NCI-H1436 treated with DMSO at 0.1 percent for 48 hours (cell line): Measurements from ENCODE around the gene HIVEP1.

Source experiments
- DNase-seq: peaks from one replicate; lab custom pipeline; 2025; lab: John Stamatoyannopoulos, UW

Gene HIVEP1

GRCh38 chr6:12189150-12189549 lies 177.0 kb downstream of the HIVEP1 start:
- no peak for DNase-seq

- DNase-seq = no peak
Measured at GRCh38 chr6:12189661-12190060, 177.5 kb downstream of the HIVEP1 start.

- DNase-seq = no peak
Measured at GRCh38 chr6:12190252-12190651, 178.1 kb downstream of the HIVEP1 start.

- DNase-seq = no peak
Measured at GRCh38 chr6:12196326-12196936, 184.3 kb downstream of the HIVEP1 start.

- no peak for DNase-seq
Measured at GRCh38 chr6:12198851-12199250, 186.7 kb downstream of the HIVEP1 start.

- DNase-seq = no peak
Measured at GRCh38 chr6:12200015-12200564, 188.0 kb downstream of the HIVEP1 start.

- DNase-seq = no peak
Measured at GRCh38 chr6:12200761-12201160, 188.6 kb downstream of the HIVEP1 start.

GRCh38 chr6:12203001-12203400 lies 190.9 kb downstream of the HIVEP1 start:
- no peak for DNase-seq

- no peak for DNase-seq
Measured at GRCh38 chr6:12208190-12208589, 196.1 kb downstream of the HIVEP1 start.

GRCh38 chr6:12208673-12209072 lies 196.6 kb downstream of the HIVEP1 start:
- DNase-seq = no peak
